IPS-15b (cell line): ENCODE measurements around the gene CYP4Z1.
"Not testable (repeated sequence)": the region's sequence is repeated elsewhere in the genome, so short reads cannot be mapped to it uniquely, and the experiment has no call there.

Source experiments
- H3K27me3 ChIP-seq: one replicate; pipeline ENCODE4 v1.6.1; 2013; ENCODE audit warnings: low read length; ENCODE audit not compliant: control insufficient read depth, insufficient read depth
- H3K36me3 ChIP-seq: one replicate; pipeline ENCODE4 v1.6.1; 2013; ENCODE audit warnings: low read length; ENCODE audit not compliant: control insufficient read depth, insufficient read depth
- H3K4me1 ChIP-seq: one replicate; pipeline ENCODE4 v1.6.1; 2013; ENCODE audit warnings: mild to moderate bottlenecking, low read length; ENCODE audit not compliant: control insufficient read depth, insufficient read depth
- H3K4me3 ChIP-seq: one replicate; pipeline ENCODE4 v1.5.1; 2013; ENCODE audit warnings: low read depth, low read length
- H3K9ac ChIP-seq: one replicate; pipeline ENCODE4 v1.6.1; 2013; ENCODE audit warnings: low read depth, mild to moderate bottlenecking, low read length
- H3K9me3 ChIP-seq: one replicate; pipeline ENCODE4 v1.6.1; 2013; ENCODE audit warnings: mild to moderate bottlenecking, low read length; ENCODE audit not compliant: control insufficient read depth, insufficient read depth

CYP4Z1 gene, protein sequence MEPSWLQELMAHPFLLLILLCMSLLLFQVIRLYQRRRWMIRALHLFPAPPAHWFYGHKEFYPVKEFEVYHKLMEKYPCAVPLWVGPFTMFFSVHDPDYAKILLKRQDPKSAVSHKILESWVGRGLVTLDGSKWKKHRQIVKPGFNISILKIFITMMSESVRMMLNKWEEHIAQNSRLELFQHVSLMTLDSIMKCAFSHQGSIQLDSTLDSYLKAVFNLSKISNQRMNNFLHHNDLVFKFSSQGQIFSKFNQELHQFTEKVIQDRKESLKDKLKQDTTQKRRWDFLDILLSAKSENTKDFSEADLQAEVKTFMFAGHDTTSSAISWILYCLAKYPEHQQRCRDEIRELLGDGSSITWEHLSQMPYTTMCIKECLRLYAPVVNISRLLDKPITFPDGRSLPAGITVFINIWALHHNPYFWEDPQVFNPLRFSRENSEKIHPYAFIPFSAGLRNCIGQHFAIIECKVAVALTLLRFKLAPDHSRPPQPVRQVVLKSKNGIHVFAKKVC

GRCh38 chr1:47067097-47067594 is at the start of gene CYP4Z1:
Gene CYP4Z1 (plus strand): TSS chr1:47067231. CDS start chr1:47067491, 260 bp downstream.
- no peaks in the 10 kb centered on the region for H3K4me1 ChIP-seq
- H3K4me3 ChIP-seq, result no peak within 1 kb of the TSS
- peaks cover 3% of the 10 kb centered on the region for H3K27me3 ChIP-seq
- no peaks in the 10 kb centered on the region for H3K9me3 ChIP-seq
- H3K9ac ChIP-seq, result no peak within 1 kb of the TSS
- H3K36me3 ChIP-seq, result no peaks in the 10 kb centered on the region

DNA sequence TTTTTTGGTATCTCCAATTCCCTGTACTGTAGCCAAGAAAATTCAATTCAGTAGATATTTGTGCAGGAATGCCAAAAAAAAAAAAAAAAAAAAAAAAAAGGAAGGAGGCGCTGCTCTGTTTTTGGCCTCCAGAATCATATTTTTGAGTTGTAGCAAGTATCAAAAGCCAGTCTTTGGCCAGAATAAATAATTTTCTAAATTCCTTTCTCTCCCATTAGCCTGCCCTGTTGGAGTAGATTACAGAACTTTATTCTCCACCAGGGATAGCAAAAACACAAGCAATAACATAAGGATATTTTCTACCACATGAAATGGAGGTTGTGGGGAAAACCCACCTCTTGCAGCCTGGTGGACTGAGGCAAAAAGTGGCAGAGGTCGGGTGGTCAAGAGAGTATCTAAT is 46.0 kb upstream of the CYP4Z1 start:
- Histone ChIP-seq H3K4me3 (no peak overlapping the region), H3K36me3 (no peaks in the 10 kb centered on the region), H3K9ac (no peak overlapping the region), H3K9me3 (no peaks in the 10 kb centered on the region), H3K27me3 (peaks cover 16% of the 10 kb centered on the region), H3K4me1 (peaks cover 15% of the 10 kb centered on the region)

- H3K27me3 ChIP-seq, result peaks cover 16% of the 10 kb centered on the region
- no peaks in the 10 kb centered on the region for H3K36me3 ChIP-seq
- peak within 1 kb of the TSS; percentile 65 for H3K4me3 ChIP-seq
- peaks cover 15% of the 10 kb centered on the region for H3K4me1 ChIP-seq
- H3K9me3 ChIP-seq, result no peaks in the 10 kb centered on the region
- H3K9ac ChIP-seq, result peak within 1 kb of the TSS; percentile 60
Observed at GRCh38 chr1:47023268-47024140, 43.5 kb upstream of the CYP4Z1 start, which contains the start of gene CYP4X1. Gene CYP4X1 (plus strand): TSS chr1:47023669. CDS start chr1:47023818, 149 bp downstream.

DNA sequence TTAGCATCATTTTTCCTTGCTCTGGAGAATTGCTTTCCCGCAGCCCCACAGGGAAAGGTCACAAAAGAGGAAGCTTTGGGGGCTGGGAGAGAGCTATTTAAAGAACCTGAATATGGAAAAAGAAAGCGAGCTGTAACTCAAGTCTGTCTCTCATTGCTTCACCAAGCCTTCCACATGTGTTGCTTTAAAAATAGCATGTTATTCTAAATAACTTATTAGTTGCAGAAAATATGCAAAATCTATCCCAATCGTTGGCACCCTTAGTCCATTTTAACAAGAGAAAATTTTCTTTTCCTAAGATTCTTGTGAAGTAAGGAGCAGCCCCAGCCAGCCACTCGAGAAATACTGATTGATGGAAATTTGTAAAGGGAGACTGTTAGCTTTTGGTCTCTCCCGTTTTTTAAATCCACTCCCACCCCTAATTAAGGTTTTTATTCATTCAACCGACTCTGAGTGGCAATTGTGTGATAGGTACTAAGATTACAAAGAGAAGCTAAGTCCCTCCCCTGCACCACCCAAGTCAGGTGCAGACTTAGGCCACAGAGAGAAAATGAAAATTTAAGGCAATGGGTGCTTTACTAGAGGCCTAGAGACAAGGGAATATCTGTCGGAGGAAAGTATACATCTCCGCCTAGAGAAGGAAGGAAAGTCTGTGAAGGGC is 42.8 kb upstream of the CYP4Z1 start:
- no peaks in the 10 kb centered on the region for H3K36me3 ChIP-seq
- H3K4me1 ChIP-seq, result peaks cover 18% of the 10 kb centered on the region
- no peaks in the 10 kb centered on the region for H3K9me3 ChIP-seq
- H3K27me3 ChIP-seq, result peaks cover 16% of the 10 kb centered on the region
- peak overlapping the region; percentile 65 for H3K4me3 ChIP-seq
- H3K9ac ChIP-seq, result peak overlapping the region; percentile 60

DNA sequence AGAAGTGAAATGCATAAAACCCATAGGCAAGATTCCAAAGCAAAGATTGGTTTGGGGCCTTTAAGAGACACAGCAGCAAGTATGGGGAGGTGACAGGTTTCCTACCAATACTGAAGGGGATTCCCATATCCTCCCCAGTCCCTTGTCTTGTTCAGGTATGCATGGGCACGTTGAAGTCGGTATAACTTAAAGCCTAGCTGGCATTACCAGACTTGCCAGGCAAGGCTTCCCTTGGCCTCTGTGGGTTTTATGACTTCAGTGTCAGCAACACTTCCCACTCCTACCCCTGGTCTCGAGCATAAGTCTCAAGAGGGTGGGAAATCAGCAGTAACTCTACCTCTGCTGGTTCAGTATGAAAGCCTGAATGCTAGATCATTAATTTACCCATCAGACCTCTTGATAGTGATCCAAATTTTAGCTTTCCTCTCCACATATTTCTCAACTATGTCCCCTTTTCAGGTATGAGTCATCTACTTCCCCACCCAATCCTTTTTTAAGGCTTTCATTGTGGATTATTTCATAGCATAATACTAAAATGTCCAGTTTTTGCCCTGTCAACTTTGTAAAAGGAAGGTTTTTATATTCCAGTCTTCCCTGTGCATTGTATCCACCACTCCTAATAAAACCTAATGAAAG is 36.7 kb upstream of the CYP4Z1 start:
- H3K36me3 ChIP-seq, result no peaks in the 10 kb centered on the region
- no peak overlapping the region for H3K4me3 ChIP-seq
- H3K27me3 ChIP-seq, result no peaks in the 10 kb centered on the region
- H3K4me1 ChIP-seq, result peaks cover 4% of the 10 kb centered on the region
- H3K9me3 ChIP-seq, result no peaks in the 10 kb centered on the region
- no peak overlapping the region for H3K9ac ChIP-seq

DNA sequence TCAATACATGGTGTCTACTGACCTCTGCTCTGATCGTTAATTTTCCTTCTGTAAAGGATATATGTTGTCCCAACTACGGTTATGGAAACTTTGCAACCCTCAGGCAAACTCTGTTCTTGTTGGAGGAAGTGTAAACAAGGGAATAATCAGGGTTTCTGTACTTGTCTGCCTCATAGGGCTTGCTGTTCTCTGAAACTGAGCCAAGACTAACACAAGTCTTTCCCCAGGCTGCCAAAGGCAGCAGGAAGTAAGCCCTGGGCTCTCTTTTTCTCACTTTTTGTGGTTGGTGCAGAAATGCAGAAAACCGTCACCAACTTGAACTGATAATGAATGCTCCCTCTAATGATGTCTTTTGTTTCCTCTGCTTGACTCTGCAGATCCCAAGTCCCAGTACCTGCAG is 36.0 kb upstream of the CYP4Z1 start:
- no peak overlapping the region for H3K4me3 ChIP-seq
- peaks cover 4% of the 10 kb centered on the region for H3K4me1 ChIP-seq
- no peaks in the 10 kb centered on the region for H3K36me3 ChIP-seq
- H3K9ac ChIP-seq, result no peak overlapping the region
- H3K9me3 ChIP-seq, result no peaks in the 10 kb centered on the region
- H3K27me3 ChIP-seq, result no peaks in the 10 kb centered on the region

- H3K27me3 ChIP-seq, result no peaks in the 10 kb centered on the region
- no peaks in the 10 kb centered on the region for H3K36me3 ChIP-seq
- H3K9ac ChIP-seq, result no peak overlapping the region
- no peak overlapping the region for H3K4me3 ChIP-seq
- peaks cover 4% of the 10 kb centered on the region for H3K4me1 ChIP-seq
- no peaks in the 10 kb centered on the region for H3K9me3 ChIP-seq
Observed at GRCh38 chr1:47031585-47031984, 35.4 kb upstream of the CYP4Z1 start.

- Histone ChIP-seq H3K4me3 (no peak overlapping the region), H3K9me3 (no peaks in the 10 kb centered on the region), H3K36me3 (no peaks in the 10 kb centered on the region), H3K27me3 (no peaks in the 10 kb centered on the region), H3K4me1 (no peaks in the 10 kb centered on the region), H3K9ac (no peak overlapping the region)
Observed at GRCh38 chr1:47036764-47037163, 30.3 kb upstream of the CYP4Z1 start.

DNA sequence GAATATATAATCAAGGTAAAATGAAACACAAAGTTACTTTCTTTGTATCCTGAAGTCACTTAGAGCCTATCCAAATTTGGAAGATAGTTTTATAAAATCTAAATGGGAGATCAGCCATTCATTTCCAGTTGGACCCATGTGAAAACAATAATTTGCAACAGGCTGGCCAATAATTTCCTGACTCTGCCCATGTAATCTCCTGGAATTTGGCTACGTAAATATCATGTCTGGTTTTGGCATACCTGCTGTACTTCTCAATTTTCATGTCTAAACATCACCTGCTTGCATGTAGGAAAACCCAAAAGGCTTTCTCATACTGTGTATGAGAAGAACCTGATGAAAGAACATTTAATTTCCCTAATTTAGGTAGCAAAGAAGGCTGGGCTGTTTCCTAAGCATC is 7.7 kb upstream of the CYP4Z1 start:
- H3K9me3 ChIP-seq, result no peaks in the 10 kb centered on the region

DNA sequence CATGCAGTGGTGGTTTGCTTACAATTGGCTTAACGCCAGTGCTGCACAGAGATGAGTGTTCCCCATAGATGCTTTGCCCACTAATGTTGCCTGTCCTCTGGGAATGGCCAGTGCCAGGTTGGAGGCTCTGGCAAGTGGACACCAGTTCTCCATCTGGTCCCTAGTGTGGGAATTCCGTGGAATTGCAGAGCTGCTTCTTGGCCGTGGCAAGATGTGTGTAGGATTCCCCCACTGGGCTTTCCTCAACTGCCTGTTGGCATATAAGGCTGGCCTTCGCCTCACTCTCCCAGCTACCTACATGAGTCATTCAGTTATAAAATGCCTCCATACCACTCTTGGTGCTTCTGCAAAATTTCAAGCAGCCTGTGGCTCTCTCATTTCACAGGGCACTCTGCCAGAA is 2.0 kb downstream of the CYP4Z1 start:
- H3K9me3 ChIP-seq, H3K27me3 ChIP-seq, H3K4me1 ChIP-seq, H3K9ac ChIP-seq, H3K36me3 ChIP-seq, H3K4me3 ChIP-seq: not testable (repeated sequence)

More for the DNA sequence above, 7.7 kb upstream of the CYP4Z1 start:
- H3K9ac ChIP-seq, result no peak overlapping the region
- no peaks in the 10 kb centered on the region for H3K4me1 ChIP-seq
- no peak overlapping the region for H3K4me3 ChIP-seq
- no peaks in the 10 kb centered on the region for H3K36me3 ChIP-seq
- no peaks in the 10 kb centered on the region for H3K27me3 ChIP-seq

GRCh38 chr1:47069509-47069908 is 2.5 kb downstream of the CYP4Z1 start:
- not testable (repeated sequence) for H3K4me3 ChIP-seq, H3K4me1 ChIP-seq, H3K36me3 ChIP-seq, H3K9ac ChIP-seq, H3K27me3 ChIP-seq, H3K9me3 ChIP-seq
